ENCODE data around the gene ADCK1. TPM values are rescaled to one million over a fixed set of nuclear protein-coding genes. Genes with fewer than 3 reads are reported as not detected.

Gene ADCK1
- total RNA-seq, 4 donors from 2014 or later, result 6.0 to 16.0 (median 9.0) TPM

DNA sequence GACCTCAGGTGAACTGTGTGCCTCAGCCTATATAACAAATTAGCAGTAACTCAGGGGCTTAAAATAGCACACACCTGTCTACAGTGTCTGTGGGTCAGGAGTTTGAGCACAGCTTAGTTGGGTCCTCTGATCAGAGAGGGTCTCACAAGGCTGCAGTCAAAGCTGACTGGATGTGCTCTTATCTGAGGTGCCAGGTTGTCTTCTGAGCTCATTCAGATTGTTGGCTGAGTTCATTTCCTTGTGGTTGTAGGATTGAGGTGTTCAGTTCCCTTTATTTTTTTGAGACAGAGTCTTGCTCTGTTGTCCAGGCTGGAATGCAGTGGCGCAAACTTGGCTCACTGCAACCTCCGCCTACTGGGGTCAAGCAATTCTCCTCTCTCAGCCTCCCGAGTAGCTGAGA, 164.7 kb downstream of the ADCK1 start:
- Histone ChIP-seq H3K4me3 (no peak overlapping the region), H3K27ac (no peak overlapping the region), H3K36me3 (no peaks in the 10 kb centered on the region), H3K4me1 (peaks cover 9% of the 10 kb centered on the region), H3K27me3 (peaks cover 23% of the 10 kb centered on the region), H3K9me3 (no peaks in the 10 kb centered on the region)
- no peak for DNase-seq (ENCODE audit: low spot score in 2 of 2)
- WGBS, result 95% methylated on average over 3 of the region's 3 CpGs
- TF ChIP-seq POLR2A (IDR thresholded peaks at IDR 0.05), result no peak
- TF ChIP-seq, protein P1, sequence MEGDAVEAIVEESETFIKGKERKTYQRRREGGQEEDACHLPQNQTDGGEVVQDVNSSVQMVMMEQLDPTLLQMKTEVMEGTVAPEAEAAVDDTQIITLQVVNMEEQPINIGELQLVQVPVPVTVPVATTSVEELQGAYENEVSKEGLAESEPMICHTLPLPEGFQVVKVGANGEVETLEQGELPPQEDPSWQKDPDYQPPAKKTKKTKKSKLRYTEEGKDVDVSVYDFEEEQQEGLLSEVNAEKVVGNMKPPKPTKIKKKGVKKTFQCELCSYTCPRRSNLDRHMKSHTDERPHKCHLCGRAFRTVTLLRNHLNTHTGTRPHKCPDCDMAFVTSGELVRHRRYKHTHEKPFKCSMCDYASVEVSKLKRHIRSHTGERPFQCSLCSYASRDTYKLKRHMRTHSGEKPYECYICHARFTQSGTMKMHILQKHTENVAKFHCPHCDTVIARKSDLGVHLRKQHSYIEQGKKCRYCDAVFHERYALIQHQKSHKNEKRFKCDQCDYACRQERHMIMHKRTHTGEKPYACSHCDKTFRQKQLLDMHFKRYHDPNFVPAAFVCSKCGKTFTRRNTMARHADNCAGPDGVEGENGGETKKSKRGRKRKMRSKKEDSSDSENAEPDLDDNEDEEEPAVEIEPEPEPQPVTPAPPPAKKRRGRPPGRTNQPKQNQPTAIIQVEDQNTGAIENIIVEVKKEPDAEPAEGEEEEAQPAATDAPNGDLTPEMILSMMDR (IDR thresholded peaks at IDR 0.05), result no peak
- no peak for TF ChIP-seq EP300 (IDR thresholded peaks at IDR 0.05)
- TF ChIP-seq POLR2AphosphoS5 (IDR thresholded peaks at IDR 0.05), result no peak

DNA sequence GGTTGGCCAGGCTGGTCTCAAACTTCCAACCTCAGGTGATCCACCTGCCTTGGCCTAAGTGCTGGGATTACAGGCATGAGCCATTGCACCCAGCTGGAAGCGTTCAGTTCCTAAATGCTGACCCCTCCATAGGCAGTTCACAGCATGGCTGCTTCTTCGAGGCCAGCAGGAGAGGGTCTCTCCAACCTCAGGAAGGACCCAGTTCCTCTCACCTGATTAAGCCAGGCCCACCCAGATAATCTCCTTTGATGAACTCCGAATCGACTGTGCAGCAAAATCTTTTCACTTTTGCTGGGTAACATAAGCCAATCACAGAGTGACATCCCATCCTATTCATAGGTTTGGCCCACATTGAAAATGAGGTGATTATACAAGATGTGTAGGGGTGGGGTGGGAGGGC, 165.1 kb downstream of the ADCK1 start:
- H3K27me3 ChIP-seq, result peaks cover 23% of the 10 kb centered on the region
- H3K9me3 ChIP-seq, result no peaks in the 10 kb centered on the region
- 94% methylated on average over 4 of the region's 4 CpGs for WGBS
- H3K4me1 ChIP-seq, result peaks cover 9% of the 10 kb centered on the region
- DNase-seq (ENCODE audit: low spot score in 2 of 2), result no peak
- no peak for TF ChIP-seq EP300 (IDR thresholded peaks at IDR 0.05)
- TF ChIP-seq POLR2A (IDR thresholded peaks at IDR 0.05), result no peak
- TF ChIP-seq, protein P1 (IDR thresholded peaks at IDR 0.05), result no peak
- TF ChIP-seq POLR2AphosphoS5 (IDR thresholded peaks at IDR 0.05), result no peak
- no peak overlapping the region for H3K27ac ChIP-seq
- H3K36me3 ChIP-seq, result no peaks in the 10 kb centered on the region
- H3K4me3 ChIP-seq, result no peak overlapping the region

DNA sequence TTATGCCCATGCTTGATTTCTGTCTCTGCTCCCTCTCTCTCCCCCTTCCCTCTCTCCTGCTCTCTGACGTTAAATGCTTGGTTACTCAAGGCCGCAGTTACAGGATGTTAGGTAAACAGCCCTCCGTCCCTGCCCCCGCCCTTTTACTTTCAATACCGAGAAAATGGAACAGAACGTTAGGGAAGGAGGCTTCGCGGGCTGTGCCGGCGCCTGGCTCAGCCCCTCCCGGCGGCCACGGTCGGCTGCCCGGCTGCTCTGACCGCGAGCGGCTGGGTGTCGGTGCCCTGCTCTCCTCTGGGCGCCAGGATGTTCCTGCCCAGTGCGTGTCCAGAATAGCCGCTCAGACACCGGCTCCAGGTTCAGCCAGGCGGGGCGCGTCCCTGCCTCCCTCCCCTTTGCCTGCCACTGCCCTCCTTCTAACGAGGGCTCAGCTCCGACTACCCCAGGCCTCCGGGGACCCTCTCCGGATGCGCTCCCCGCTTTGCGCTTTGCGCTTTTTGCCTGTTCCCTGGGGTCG, 166.1 kb downstream of the ADCK1 start:
- WGBS, result 5% methylated on average over 21 of the region's 35 CpGs
- H3K36me3 ChIP-seq, result no peaks in the 10 kb centered on the region
- no peaks in the 10 kb centered on the region for H3K9me3 ChIP-seq
- H3K4me3 ChIP-seq, result peak overlapping the region; percentile 36
- H3K4me1 ChIP-seq, result peaks cover 9% of the 10 kb centered on the region
- H3K27me3 ChIP-seq, result peaks cover 23% of the 10 kb centered on the region
- TF ChIP-seq EP300 (IDR thresholded peaks at IDR 0.05) (no peak), POLR2AphosphoS5 (IDR thresholded peaks at IDR 0.05) (no peak), POLR2A (IDR thresholded peaks at IDR 0.05) (no peak)
- TF ChIP-seq, protein P1 (IDR thresholded peaks at IDR 0.05), result no peak
- no peak overlapping the region for H3K27ac ChIP-seq
- no peak for DNase-seq (ENCODE audit: low spot score in 2 of 2)

DNA sequence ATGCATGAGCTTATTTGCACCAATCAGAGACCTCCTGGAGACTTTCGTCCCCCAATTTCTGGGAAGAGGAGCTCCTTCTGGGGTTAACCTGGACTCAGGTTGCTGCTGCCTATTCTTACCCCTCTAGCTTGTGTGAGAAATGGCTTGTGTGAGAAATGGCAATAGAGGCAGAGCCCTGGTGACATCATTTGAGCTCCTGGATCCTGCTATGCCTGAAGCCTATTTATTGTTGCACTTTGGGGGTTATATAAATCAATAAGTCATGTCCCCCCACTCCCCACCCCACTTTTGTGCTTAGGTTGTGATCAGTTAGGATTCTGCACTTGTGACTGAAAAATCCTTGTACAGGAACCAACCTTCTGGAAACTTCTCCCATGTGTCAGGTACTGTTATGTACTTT, 167.2 kb downstream of the ADCK1 start:
- no peak for DNase-seq (ENCODE audit: low spot score in 2 of 2)
- Histone ChIP-seq H3K27me3 (peaks cover 23% of the 10 kb centered on the region), H3K4me3 (no peak overlapping the region), H3K36me3 (no peaks in the 10 kb centered on the region), H3K27ac (no peak overlapping the region), H3K4me1 (peaks cover 9% of the 10 kb centered on the region), H3K9me3 (no peaks in the 10 kb centered on the region)
- no peak for TF ChIP-seq EP300 (IDR thresholded peaks at IDR 0.05)
- TF ChIP-seq POLR2A (IDR thresholded peaks at IDR 0.05), result no peak
- TF ChIP-seq POLR2AphosphoS5 (IDR thresholded peaks at IDR 0.05), result no peak
- TF ChIP-seq, protein P1 (IDR thresholded peaks at IDR 0.05), result no peak
- 100% methylated on average over 1 of the region's 1 CpG for WGBS

DNA sequence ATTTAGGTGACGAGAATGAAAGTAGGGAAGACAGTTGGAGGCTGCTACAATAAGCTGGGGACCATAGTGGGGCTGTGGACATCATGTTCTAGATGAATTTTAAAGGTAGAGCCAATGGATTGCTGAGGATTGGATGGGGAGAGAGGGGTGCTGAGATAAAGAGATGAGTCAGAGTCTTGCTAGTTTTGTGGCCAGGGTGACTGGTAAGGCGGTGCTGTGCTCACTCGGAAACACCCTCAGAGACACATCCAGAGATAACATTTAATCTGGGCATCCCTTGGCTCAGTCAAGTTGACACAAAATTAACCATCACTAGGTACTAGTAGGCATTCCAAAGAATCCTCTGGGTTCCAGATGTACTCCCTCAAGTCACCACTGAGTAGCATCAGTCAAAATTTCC, 170.7 kb downstream of the ADCK1 start:
- Histone ChIP-seq H3K36me3 (no peaks in the 10 kb centered on the region), H3K27ac (no peak overlapping the region), H3K4me1 (peaks cover 7% of the 10 kb centered on the region), H3K4me3 (no peak overlapping the region), H3K9me3 (no peaks in the 10 kb centered on the region), H3K27me3 (peaks cover 14% of the 10 kb centered on the region)
- no peak for TF ChIP-seq EP300 (IDR thresholded peaks at IDR 0.05)
- TF ChIP-seq, protein P1 (IDR thresholded peaks at IDR 0.05), result no peak
- no peak for DNase-seq (ENCODE audit: low spot score in 2 of 2)
- 67% methylated on average over 3 of the region's 3 CpGs for WGBS

Measured in suprapubic skin (tissue), 4 donors.